ENCODE data around the gene ZCCHC13.
"Not testable (repeated sequence)": the region's sequence is repeated elsewhere in the genome, so short reads cannot be mapped to it uniquely, and the experiment has no call there.

ZCCHC13 gene

DNA sequence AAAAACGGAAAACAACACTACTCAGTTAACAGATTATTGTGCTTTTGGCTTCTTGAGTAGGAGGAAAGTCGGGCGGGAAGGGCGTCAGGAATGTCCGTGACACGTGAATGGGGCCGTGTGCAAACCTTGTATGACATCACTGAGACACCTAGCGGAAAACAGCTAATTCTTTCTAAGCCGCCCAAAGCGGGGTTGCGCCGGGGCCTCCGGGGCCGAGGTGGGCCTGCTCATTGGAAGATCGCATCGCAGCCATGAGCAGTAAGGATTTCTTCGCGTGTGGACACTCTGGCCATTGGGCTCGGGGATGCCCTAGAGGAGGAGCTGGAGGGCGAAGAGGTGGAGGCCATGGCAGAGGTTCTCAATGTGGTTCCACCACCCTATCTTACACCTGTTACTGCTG, at the start of gene ZCCHC13:
ZCCHC13 (plus strand) TSS at position 165 of the 400 bp plus-strand sequence; CDS start at position 252, 87 bp downstream.
- TF ChIP-seq, protein P1, sequence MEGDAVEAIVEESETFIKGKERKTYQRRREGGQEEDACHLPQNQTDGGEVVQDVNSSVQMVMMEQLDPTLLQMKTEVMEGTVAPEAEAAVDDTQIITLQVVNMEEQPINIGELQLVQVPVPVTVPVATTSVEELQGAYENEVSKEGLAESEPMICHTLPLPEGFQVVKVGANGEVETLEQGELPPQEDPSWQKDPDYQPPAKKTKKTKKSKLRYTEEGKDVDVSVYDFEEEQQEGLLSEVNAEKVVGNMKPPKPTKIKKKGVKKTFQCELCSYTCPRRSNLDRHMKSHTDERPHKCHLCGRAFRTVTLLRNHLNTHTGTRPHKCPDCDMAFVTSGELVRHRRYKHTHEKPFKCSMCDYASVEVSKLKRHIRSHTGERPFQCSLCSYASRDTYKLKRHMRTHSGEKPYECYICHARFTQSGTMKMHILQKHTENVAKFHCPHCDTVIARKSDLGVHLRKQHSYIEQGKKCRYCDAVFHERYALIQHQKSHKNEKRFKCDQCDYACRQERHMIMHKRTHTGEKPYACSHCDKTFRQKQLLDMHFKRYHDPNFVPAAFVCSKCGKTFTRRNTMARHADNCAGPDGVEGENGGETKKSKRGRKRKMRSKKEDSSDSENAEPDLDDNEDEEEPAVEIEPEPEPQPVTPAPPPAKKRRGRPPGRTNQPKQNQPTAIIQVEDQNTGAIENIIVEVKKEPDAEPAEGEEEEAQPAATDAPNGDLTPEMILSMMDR (conservative IDR thresholded peaks at IDR 0.05): no peak
- no peak within 1 kb of the TSS for H3K27ac ChIP-seq

- not testable (repeated sequence) for H3K27ac ChIP-seq
Observed at GRCh38 chrX:74258111-74258510, 45.9 kb upstream of the ZCCHC13 start.

- H3K27ac ChIP-seq: no peak overlapping the region
- TF ChIP-seq, protein P1 (conservative IDR thresholded peaks at IDR 0.05): no peak
Observed at GRCh38 chrX:74259885-74260491, 44.0 kb upstream of the ZCCHC13 start.

GRCh38 chrX:74262452-74263209, 41.3 kb upstream of the ZCCHC13 start:
- TF ChIP-seq, protein P1 (conservative IDR thresholded peaks at IDR 0.05): no peak
- no peak overlapping the region for H3K27ac ChIP-seq

- TF ChIP-seq, protein P1 (conservative IDR thresholded peaks at IDR 0.05): no peak
- H3K27ac ChIP-seq: no peak overlapping the region
Observed at GRCh38 chrX:74270393-74270792, 33.6 kb upstream of the ZCCHC13 start.

- no peak overlapping the region for H3K27ac ChIP-seq
- TF ChIP-seq, protein P1 (conservative IDR thresholded peaks at IDR 0.05): no peak
Observed at GRCh38 chrX:74272230-74272629, 31.8 kb upstream of the ZCCHC13 start.

DNA sequence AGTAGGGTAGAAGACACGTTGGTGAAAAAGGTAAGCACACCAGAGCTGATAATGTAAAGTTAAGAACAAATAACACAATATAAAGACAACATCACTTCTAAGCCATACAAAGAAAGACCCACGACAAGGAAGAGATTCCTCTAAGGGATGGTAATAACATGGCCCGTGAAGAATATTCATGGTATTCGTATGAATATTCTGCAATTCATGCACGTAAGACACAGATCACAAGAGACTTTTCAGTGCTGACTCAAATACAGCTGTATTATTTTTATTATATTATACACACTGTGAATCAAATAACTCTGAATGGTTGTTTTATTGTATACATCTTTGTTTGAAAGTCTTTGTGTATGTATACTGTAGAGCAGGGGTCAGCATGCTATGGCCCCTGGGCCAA, 29.5 kb upstream of the ZCCHC13 start:
- H3K27ac ChIP-seq: no peak overlapping the region
- TF ChIP-seq, protein P1 (conservative IDR thresholded peaks at IDR 0.05): no peak

GRCh38 chrX:74277320-74277719, 26.7 kb upstream of the ZCCHC13 start:
- no peak overlapping the region for H3K27ac ChIP-seq
- TF ChIP-seq, protein P1 (conservative IDR thresholded peaks at IDR 0.05): no peak

All from VCaP (cell line).